Lower lobe of right lung (tissue), 2 donors: Measurements from ENCODE around the gene ATXN1. TPM values are rescaled to one million over a fixed set of nuclear protein-coding genes. Genes with fewer than 3 reads are reported as not detected.
A peak's percentile ranks its signal among the peaks of the same experiment; 100 is the strongest.

Experiments
- ATAC-seq, 2 donors: fragments of 200-7000 bp; cut with Tn5 transposase; one replicate each; pipeline ENCODE4 v1.9.1; 2020 to 2022; ENCODE audit warnings: mild to moderate bottlenecking in 2 of 2, moderate library complexity in 2 of 2
- DNase-seq: peaks from one replicate; pipeline ENCODE4 v3.0.0-alpha.2; 2020
- H3K27ac ChIP-seq: fragments of 200-600 bp; one replicate; pipeline ENCODE4 v1.8.0; 2022
- H3K27me3 ChIP-seq: fragments of 200-600 bp; one replicate; pipeline ENCODE4 v1.8.0; 2022; ENCODE audit warnings: low read depth
- H3K36me3 ChIP-seq: fragments of 200-600 bp; one replicate; pipeline ENCODE4 v1.8.0; 2022; ENCODE audit warnings: mild to moderate bottlenecking
- H3K4me1 ChIP-seq: fragments of 200-600 bp; one replicate; pipeline ENCODE4 v1.8.0; 2022
- H3K4me3 ChIP-seq: fragments of 200-600 bp; one replicate; pipeline ENCODE4 v1.8.0; 2022; ENCODE audit warnings: mild to moderate bottlenecking
- H3K9me3 ChIP-seq: fragments of 200-600 bp; one replicate; pipeline ENCODE4 v1.8.0; 2022
- intact Hi-C: fragments of 100-400 bp; cut with DNase I; formaldehyde crosslinking; loops from one replicate; pipeline ENCODE4 v1.11.0; 2022
- total RNA-seq: library from RNA; stranded (reverse); fragmentation: NEBNext Ultra II Directional; extraction: Animal tissue kit (Norgen Biotek cat#: 25700); gene quantifications from one replicate; pipeline ENCODE4 v1.2.1, GENCODE V29; 2021
- TF ChIP-seq, protein P1 (sequence below): fragments of 200-600 bp; IDR thresholded peaks from one replicate; pipeline ENCODE4 v1.8.0; 2022; ENCODE audit warnings: antibody characterized with exemption, mild to moderate bottlenecking
- donor health status: DM: no; HTN: yes; CAD: no; lungs with severe emphysema.

ATXN1 gene
- total RNA-seq, 1 donor from 2014 or later, result 75.9 TPM

- no peak overlapping the region for H3K4me3 ChIP-seq
- peaks cover 11% of the 10 kb centered on the region for H3K4me1 ChIP-seq
- DNase-seq, result no peak
- H3K27ac ChIP-seq, result no peak overlapping the region
- intact Hi-C loops, result no loop called here
- H3K36me3 ChIP-seq, result peaks cover 39% of the 10 kb centered on the region
- no peaks in the 10 kb centered on the region for H3K9me3 ChIP-seq
- TF ChIP-seq, protein P1, sequence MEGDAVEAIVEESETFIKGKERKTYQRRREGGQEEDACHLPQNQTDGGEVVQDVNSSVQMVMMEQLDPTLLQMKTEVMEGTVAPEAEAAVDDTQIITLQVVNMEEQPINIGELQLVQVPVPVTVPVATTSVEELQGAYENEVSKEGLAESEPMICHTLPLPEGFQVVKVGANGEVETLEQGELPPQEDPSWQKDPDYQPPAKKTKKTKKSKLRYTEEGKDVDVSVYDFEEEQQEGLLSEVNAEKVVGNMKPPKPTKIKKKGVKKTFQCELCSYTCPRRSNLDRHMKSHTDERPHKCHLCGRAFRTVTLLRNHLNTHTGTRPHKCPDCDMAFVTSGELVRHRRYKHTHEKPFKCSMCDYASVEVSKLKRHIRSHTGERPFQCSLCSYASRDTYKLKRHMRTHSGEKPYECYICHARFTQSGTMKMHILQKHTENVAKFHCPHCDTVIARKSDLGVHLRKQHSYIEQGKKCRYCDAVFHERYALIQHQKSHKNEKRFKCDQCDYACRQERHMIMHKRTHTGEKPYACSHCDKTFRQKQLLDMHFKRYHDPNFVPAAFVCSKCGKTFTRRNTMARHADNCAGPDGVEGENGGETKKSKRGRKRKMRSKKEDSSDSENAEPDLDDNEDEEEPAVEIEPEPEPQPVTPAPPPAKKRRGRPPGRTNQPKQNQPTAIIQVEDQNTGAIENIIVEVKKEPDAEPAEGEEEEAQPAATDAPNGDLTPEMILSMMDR, result no peak
- ATAC-seq, result no peak
- H3K27me3 ChIP-seq, result no peaks in the 10 kb centered on the region
Observed at GRCh38 chr6:16653226-16653625, 108.0 kb downstream of the ATXN1 start.

GRCh38 chr6:16651871-16652270 lies 109.4 kb downstream of the ATXN1 start:
- H3K4me3 ChIP-seq, result no peak overlapping the region
- ATAC-seq, result peak; percentile 58 to 74
- H3K27me3 ChIP-seq, result no peaks in the 10 kb centered on the region
- no peaks in the 10 kb centered on the region for H3K9me3 ChIP-seq
- H3K27ac ChIP-seq, result no peak overlapping the region
- DNase-seq, result no peak
- intact Hi-C loops, result no loop called here
- peaks cover 11% of the 10 kb centered on the region for H3K4me1 ChIP-seq
- peaks cover 33% of the 10 kb centered on the region for H3K36me3 ChIP-seq
- TF ChIP-seq, protein P1, result no peak

GRCh38 chr6:16649890-16650289 lies 111.4 kb downstream of the ATXN1 start:
- Histone ChIP-seq H3K27ac (no peak overlapping the region), H3K27me3 (no peaks in the 10 kb centered on the region), H3K4me3 (no peak overlapping the region), H3K4me1 (peaks cover 8% of the 10 kb centered on the region), H3K36me3 (peaks cover 26% of the 10 kb centered on the region), H3K9me3 (no peaks in the 10 kb centered on the region)
- no peak for DNase-seq
- intact Hi-C loops, result no loop called here
- no peak for ATAC-seq
- TF ChIP-seq, protein P1, result no peak

DNA sequence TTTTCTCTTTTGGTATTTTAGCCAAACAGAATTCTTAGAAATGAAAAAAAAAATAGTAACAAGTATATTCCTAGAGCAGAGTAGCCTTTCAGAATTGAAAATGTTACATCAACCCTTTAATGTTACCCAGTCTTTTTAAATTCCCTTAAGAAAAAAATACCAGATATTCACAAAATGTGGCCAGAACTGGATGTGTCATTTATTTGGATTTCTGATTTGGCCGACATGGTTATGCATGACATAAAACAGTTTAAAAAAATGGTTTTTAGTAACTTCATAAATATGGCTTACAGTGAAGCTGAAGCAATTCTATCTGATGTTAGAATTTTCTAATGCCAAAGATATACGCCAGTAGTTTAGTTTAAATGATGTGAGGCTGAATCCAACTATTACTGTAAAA lies 112.0 kb downstream of the ATXN1 start:
- Histone ChIP-seq H3K4me3 (no peak overlapping the region), H3K9me3 (no peaks in the 10 kb centered on the region), H3K36me3 (peaks cover 29% of the 10 kb centered on the region), H3K4me1 (peaks cover 8% of the 10 kb centered on the region), H3K27me3 (no peaks in the 10 kb centered on the region), H3K27ac (no peak overlapping the region)
- no peak for DNase-seq
- intact Hi-C loops, result no loop called here
- no peak for ATAC-seq
- TF ChIP-seq, protein P1, result no peak

DNA sequence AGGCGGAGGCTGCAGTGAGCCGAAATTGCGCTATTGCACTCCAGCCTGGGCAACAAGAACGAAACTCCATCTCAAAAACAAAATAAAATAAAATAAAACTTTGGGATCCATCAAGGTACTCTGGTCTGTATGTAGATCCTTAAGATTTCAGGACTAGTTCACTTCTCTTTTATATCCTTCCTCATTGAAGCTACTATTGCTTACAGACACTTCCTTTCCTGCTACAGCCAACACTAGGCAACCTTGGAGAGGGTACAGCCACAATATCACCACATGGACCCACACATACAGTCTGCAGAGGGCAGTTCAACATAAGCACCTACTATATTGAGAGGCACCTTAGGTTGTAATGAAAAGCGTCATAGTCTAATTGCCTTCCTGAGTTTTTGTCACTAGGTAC lies 113.3 kb downstream of the ATXN1 start:
- Histone ChIP-seq H3K27ac (no peak overlapping the region), H3K4me3 (no peak overlapping the region), H3K36me3 (peaks cover 32% of the 10 kb centered on the region), H3K27me3 (no peaks in the 10 kb centered on the region), H3K9me3 (no peaks in the 10 kb centered on the region), H3K4me1 (peaks cover 8% of the 10 kb centered on the region)
- TF ChIP-seq, protein P1, result no peak
- DNase-seq (no peak), ATAC-seq (no peak)
- intact Hi-C loops, result no loop called here

DNA sequence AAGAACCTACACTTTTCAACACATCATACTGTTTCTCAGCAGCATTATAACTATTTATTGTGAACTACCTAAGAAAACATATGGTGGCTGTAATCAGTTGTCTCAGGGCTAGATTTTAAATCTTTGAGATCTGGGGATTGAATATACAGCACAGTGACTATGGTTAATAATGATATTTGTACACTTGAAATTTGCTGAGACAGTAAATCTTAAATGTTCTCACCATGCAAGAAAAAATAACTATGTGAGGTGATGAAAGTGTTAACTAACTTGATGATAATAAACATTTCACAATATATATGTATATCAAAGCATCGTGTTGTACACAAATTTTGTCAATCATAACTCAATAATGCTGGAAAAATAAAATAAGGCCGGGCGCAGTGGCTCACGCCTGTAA lies 113.8 kb downstream of the ATXN1 start:
- Histone ChIP-seq H3K9me3 (no peaks in the 10 kb centered on the region), H3K36me3 (peaks cover 32% of the 10 kb centered on the region), H3K4me3 (no peak overlapping the region), H3K4me1 (peaks cover 8% of the 10 kb centered on the region), H3K27ac (no peak overlapping the region), H3K27me3 (no peaks in the 10 kb centered on the region)
- no peak for ATAC-seq
- intact Hi-C loops, result no loop called here
- TF ChIP-seq, protein P1, result no peak
- DNase-seq, result no peak
